Keratinocyte (primary cell): Measurements from ENCODE around the gene GPR146.

Source experiments
- EZH2 ChIP-seq: IDR thresholded peaks from one replicate; pipeline ENCODE4 v1.6.1; 2012; ENCODE audit warnings: inconsistent platforms, mild to moderate bottlenecking, low read length, moderate library complexity
- TF ChIP-seq, protein P1 (sequence below), 3 experiments: IDR thresholded peaks in 1 of 3; conservative IDR thresholded peaks in 1 of 3; optimal IDR thresholded peaks in 1 of 3; 2 replicates in 2 of 3; 3 replicates in 1 of 3; pipeline versions ENCODE3 to v1.5.1; 2011; ENCODE audit warnings: low read length in 3 of 3, mild to moderate bottlenecking in 3 of 3, moderate library complexity in 2 of 3, control low read depth in 1 of 3, inconsistent platforms in 1 of 3; ENCODE audit not compliant: insufficient read depth in 2 of 3; ENCODE audit errors: extremely low read depth in 1 of 3

DNA sequence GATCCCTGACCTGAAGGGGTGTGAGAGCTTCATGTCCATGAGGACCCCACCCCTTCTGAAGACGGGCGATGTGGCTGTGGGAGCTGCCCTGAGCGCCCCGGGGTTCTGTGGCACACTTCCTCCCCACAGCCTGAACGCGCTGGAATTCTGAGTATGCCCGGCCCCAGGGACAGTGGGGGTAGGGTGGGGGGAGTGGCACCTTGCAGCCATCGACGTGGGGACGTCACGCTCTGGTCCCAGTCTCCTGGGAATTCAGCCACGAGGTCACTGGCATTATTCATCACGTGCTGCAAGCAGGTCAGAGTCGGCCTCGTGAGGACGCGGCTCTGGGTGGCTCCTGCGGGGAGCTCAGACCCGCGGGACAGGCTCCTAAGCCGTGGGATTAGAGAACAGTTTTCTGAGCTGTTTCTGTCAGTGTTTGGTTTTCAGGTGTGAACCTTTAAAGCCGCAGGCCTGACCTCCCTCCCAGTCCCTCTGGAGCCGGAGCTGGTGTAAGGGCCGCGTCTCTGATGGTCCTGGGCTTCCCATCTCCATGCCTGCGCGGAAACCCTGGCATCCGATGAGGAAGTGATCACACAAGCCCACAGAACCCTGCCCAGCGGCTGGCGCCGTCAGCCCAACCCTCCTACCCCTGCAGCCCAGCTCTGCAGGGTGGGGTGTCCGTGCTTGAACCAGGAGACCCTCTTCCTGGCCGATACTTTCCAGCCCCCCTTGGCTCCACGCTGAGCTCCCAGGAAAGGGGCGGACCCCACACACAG, 16.1 kb downstream of the GPR146 start:
- TF ChIP-seq, protein P1, sequence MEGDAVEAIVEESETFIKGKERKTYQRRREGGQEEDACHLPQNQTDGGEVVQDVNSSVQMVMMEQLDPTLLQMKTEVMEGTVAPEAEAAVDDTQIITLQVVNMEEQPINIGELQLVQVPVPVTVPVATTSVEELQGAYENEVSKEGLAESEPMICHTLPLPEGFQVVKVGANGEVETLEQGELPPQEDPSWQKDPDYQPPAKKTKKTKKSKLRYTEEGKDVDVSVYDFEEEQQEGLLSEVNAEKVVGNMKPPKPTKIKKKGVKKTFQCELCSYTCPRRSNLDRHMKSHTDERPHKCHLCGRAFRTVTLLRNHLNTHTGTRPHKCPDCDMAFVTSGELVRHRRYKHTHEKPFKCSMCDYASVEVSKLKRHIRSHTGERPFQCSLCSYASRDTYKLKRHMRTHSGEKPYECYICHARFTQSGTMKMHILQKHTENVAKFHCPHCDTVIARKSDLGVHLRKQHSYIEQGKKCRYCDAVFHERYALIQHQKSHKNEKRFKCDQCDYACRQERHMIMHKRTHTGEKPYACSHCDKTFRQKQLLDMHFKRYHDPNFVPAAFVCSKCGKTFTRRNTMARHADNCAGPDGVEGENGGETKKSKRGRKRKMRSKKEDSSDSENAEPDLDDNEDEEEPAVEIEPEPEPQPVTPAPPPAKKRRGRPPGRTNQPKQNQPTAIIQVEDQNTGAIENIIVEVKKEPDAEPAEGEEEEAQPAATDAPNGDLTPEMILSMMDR (optimal IDR thresholded peaks at IDR 0.05 in 1 of 3, IDR thresholded peaks at IDR 0.05 in 1 of 3, conservative IDR thresholded peaks at IDR 0.05 in 1 of 3; ENCODE audit: extremely low read depth in 1 of 3, insufficient read depth in 2 of 3, low read length in 3 of 3), result no peak
- no peak for TF ChIP-seq EZH2
